Measurements from ENCODE around the gene NR2E1.

NR2E1 gene

DNA sequence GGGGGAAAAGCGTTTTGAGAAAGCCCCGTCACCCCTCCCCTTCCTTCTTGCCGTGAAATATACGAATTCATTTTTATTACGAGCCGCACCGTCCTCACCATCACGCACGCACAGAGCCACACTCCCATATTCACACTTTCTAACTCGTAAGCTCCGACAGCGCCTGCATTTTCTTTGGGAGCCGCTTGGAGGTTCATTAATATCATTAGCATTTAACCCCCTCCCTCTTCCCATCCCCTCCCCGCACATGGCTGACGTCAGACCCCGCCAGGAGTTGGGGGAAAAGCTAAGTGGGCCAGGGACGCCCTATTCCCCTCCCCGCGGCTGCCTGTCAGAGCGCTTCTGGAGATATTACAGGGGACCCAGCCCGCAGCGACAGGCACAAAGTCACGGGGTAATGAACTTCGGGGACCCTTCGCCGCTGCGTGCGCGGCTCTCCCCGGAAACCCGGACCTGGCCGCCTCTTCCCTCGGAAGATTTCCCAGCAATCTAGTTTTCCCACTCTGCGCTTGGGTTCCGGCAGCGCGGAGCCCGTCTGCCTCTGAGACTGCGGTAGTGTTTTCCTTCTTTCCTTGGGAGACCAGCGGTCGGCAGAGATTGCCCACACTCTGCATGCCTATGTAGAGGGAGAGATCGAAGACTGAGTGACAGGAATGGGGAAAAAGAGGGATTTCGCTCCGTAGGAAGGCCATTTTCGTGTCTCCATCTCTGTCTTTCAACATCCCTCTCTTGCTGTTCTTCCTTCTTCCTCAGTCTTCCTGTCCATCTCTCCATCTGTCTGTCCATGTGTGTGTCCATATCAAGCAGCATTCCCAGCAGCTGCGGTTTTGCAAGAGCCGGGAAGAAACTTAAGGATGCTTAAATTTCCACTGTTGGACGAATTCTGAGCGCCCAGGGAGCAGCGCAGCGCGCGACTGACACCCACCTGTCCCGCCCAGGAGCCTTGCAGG, at the start of gene NR2E1:
TSS of gene NR2E1 (plus strand) at position 309 of the 950 bp plus-strand sequence. CDS start 744 bp downstream, outside the sequence.
- DNase-seq (ENCODE audit: low read depth, low spot score), result peak; percentile 44

DNA sequence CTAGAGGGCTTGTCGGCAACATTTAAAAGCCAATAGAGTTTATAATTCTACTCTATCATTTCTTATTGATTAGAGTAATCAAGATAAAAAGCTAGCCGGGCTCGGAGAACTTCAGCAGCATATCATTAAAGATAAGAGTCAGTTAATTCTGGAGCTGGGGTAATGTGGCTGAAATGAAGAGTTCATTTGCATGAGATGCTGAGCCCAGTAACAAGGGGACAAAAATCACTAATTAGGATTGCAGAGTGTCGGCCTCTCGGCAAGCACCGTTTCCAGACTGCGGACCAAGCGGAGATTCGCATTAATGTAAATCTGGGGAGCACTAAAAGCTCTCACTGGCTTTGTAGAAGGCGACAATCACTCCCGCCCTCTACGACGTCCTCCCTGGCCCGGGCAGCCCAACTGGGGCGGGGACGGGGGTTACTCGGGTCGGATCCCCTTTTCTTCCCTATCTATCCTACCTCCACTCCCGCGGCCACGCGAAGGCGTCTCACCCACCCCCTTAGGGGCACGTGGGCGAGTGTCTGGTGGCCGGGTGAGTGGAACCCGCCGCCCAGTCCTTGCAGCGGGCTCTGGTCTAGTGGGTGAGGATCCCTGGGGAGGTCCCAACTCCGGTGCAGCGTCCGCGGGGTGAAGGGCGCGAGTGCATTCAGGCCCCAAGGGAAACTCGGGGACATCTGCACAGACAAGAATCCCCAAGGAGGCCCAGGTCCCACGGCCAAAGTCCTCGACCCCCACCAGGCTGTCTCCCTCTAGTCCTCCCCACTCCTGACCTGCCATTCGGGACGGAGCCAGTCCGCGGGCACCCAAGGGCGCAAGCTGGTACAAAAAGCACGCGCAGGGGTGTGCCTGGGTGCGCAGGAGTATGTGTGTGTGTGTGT, 49.0 kb upstream of the NR2E1 start:
- DNase-seq (ENCODE audit: low read depth, low spot score), result peak; percentile 28

DNA sequence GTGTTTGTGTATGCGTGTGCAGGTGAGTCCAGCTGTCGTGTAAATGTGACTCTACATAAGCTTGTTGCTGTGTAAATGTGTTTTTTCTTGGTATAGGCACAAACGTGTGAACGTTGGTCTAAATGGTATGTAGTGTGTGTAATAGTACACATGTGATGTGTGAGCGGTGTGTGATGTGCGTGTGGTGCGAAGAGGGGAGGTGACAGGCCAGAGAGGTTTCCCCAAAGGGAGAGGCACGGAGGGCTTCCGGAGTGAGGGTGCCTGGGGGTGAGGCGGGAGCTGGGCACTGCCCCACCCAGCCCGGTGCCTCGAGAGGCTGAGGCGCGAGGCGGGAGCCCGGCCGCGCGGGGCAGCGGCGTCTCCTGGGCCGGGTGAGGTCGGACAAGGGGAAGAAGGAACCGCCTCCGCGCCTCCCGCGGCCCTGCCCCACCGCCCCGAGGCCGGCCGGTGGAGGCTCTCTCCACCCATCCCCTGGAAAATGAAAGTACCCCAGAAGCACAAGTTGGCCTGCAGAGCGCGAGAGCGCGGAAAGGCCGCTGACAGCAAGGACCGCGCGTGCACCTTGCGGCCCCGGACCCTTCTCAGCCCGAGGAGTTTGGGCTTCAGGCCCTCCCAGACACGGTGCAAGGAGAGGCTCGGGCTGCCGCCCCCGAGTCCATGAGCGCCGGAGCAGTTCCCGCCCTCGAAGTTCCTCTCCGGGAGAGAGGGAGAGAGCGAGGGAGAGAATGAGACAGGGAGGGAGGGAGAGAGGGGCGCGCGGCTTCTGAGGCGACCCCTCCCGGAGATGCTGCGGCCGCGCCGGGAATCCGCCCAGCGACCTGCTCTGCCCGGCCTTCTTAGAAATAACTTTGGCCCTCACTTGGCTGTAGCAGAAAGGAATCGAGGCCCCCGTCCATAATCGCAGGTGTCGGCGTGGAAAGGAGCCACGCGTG, 48.1 kb upstream of the NR2E1 start:
- peak; percentile 64 for DNase-seq (ENCODE audit: low read depth, low spot score)

DNA sequence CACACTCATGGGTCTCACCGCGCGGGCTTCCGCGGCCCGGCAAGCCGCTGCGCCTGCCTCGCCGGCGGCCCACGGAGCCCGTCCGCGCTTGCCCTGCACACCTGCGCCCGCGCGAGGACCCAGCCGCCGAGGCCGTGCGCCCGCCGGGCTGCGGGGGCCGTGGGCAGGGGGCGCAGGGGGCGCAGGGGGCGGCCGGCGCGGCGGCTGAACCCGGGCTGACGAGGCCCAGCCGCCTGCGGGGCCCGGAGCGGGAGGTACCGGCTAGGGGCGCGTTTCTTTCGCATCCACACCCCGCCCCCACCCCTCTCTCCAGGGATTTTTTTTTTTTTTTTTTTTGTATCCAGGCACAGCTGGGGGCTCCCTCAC, 47.5 kb upstream of the NR2E1 start:
- no peak for DNase-seq (ENCODE audit: low read depth, low spot score)

DNA sequence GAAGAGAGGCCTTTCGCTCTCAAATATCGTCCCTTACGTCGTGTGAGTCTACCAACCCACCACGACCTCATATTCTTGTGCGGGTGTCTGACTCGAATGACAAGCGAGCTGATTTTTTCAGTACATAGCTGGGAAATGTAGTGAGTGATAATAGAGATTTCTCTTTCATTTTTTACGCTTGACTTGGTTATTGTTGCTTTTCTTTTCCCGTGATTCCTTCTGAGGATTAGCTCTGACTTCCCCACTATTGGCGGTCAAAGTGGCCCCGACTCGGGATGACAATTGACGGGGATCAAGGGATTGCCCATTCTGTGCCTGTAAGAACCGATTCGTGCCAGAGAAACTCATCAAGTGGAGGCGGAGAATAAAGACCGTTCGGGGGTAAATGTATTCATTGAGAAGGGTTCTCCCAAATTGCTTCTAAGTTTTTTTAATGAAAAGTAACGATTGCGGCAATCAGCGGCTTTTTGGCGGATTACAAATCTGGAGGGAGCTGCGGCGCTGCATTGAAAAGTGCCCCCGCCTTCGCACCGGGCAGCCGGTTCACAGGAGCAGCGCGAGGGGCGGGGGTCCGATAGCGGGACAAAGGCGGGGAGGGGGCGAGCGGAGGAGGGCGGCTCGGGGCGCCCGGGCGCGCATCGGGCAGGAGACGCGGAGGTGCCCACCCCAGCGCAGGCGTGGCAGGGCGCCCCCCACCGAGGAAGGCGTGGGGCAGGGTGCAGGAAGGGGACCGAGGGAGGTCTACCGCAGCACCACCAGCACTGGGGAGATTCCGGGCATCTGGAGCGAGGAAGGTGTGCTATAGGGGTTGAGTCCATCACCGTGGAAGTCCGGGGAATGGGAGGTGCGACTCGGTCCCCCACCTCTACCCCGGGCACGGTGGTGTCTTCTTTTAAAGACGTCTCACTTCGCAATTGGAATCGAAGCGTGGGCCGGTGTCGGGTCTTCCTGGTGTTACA, 46.7 kb upstream of the NR2E1 start:
- peak; percentile 30 for DNase-seq (ENCODE audit: low read depth, low spot score)

DNA sequence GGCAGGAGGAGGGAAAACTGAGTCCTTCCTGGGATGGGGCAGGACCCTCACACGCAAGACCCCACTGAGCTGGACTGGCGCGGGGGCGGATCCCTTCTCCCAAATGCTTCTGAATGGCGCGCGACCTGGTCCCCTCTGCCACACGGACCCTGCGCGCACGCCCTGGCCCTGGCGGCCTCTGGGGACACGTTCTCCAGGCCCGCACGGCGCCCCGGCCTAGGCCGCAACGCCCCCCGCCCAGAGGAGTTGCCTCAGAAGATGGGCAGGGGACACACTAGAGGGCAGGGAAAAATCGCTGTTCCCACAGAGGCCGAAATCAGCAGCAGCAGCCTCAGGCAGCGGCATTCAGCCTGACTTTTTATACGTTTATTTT, 46.1 kb upstream of the NR2E1 start:
- DNase-seq (ENCODE audit: low read depth, low spot score), result peak; percentile 23

DNA sequence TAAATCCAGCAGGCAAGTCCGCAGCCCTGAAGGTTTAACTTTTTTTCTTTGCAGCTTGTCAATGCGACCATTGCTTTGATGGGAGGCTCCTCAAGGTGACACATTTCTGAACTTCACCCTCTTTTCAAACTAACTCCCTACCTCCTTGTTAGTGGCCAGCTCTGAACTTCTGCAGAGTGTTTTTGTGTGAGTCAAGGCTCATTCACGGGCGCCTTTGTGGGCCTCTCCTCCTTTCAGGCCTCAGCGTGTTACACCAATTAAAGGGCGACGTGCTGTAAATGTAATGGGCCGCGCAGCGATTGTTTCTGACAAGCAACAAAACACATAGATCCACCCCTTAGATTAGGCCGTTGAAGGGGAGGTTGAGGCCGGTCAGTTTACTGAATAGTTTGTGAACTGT, 45.5 kb upstream of the NR2E1 start:
- DNase-seq (ENCODE audit: low read depth, low spot score), result peak; percentile 56

DNA sequence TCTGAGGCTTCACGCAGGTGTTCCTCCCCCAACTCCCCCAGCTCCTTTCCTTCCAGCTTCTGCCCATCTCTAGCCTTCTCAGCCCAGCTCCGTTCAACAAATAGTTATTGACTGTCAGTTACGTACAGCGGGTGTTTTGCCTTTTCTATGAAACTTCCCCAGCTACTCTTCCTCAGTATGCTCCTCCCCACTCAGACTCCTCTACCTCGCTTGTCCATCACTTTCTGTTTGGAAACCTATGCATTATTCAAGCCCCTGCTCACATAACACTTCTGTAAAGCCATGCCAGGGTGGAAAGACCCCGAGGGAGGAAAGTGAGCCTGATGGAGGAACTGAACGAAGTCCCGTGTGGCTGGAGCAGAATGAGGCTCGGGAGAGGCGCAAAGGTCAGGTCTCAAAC, 44.2 kb upstream of the NR2E1 start:
- no peak for DNase-seq (ENCODE audit: low read depth, low spot score)

DNA sequence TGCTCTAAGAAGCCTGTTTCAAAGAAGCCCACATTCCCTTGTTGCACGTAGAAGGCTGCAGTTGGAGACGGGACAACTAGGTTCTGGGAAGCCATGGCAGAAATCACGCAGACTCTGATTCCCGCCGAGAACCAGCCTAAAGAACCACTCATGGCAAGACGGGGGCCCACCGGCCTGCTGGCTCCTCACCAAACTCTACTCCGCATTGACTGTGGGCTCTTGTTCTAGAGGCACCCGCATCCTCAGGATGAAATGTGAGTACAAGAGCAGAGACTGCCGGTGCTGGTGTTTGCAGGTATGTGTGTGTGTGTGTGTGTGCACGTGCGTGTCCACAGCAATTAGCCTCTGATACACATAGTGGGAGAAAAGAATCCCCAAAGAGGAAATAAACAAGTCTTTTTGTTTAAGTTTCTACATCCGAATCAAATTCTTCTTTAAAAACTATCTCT, 42.3 kb upstream of the NR2E1 start:
- peak; percentile 16 for DNase-seq (ENCODE audit: low read depth, low spot score)

DNA sequence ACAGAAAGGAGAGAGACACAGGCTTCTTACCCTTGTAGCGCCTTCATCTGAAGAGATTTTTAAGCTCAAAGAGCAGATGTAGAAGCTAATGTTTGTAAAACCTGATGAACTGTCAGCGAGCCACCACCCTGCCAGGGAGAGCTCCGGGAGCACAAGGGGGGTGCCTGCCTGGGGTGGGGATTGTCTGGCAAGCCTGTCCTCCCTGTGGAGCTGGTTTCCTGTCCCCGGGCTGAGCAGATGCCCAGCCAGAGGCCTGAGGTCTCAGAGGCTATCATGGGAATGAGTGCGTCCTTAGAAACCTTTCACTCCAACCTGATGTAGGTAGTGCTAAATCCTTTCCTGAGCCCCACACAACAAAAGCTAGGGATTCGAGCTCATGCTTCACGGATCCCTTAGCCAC, 41.9 kb upstream of the NR2E1 start:
- DNase-seq (ENCODE audit: low read depth, low spot score), result peak; percentile 68

DNA sequence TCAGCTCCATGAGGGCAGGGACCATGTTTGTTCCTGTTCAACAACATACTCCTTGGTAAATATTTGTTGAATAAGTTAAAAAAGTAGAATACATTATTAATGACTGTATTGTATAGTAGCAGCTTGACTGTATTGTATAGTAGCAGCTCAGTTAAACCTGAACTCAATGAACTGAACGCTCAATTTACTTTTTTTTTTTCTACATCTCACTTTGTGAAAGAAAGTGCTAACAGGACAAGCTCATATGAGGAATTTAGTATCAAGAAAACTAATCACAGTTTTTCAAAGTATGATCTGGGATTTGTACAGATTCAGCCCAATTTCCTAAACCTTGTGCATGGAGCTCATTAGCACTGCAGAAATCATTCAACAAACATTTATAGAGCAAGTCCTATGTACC, 38.8 kb upstream of the NR2E1 start:
- no peak for DNase-seq (ENCODE audit: low read depth, low spot score)

DNA sequence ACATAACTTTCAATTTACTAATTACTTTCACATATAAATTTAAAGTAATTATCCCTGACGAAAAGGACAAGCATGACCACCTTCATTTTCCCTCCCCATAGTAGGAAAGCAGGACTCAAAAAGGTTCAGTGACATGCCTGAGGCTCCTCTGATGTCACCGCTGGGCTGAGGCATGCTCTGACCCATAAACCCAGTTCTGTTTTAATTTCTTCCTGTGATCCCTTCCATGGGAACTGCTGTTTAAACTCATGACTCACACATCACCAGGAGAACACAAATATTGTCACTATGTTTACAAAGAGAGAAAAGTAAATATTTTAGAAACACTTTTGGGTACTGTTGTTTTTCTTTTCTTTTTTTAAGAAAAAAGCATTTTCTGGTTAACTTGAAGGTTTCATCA, 38.0 kb upstream of the NR2E1 start:
- no peak for DNase-seq (ENCODE audit: low read depth, low spot score)

DNA sequence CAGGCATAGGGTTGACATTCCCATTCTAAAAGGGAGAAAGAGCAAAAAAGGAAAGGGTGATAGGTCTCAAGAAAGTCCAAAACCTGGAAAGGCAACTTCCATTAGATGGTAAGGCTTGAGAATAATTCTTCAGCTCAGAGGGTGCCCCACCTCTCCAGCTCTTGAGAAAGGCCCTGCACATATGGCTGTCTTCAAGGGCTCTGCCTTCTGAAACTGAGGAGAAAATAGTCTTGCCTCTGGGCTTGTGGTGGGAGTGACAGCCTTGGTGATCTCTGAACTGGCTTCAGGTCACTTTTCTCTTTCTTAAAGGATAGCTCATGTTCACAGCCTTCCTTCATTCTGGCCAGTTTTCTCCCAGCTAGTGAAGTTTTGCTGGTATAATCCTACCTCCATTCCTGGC, 35.6 kb upstream of the NR2E1 start:
- no peak for DNase-seq (ENCODE audit: low read depth, low spot score)

DNA sequence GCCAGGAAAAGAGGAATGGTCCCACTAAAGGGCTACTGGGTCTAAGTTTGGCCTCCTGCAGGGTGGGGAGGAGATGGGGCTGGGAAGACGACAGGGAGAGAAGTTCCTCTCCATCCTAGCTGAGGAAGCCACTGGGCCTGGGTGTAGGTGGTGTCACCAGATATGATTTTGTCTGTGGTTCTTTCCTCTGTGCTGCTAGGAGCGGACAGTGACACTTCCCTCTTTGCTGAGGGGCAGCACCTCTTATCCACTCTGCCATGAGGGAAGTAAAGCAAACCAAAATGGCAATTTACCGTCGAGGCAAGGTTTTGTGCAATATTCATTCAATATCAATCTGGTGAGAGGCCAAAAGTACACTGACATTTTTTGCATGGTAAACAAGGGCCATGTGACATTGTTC, 33.0 kb upstream of the NR2E1 start:
- no peak for DNase-seq (ENCODE audit: low read depth, low spot score)

DNA sequence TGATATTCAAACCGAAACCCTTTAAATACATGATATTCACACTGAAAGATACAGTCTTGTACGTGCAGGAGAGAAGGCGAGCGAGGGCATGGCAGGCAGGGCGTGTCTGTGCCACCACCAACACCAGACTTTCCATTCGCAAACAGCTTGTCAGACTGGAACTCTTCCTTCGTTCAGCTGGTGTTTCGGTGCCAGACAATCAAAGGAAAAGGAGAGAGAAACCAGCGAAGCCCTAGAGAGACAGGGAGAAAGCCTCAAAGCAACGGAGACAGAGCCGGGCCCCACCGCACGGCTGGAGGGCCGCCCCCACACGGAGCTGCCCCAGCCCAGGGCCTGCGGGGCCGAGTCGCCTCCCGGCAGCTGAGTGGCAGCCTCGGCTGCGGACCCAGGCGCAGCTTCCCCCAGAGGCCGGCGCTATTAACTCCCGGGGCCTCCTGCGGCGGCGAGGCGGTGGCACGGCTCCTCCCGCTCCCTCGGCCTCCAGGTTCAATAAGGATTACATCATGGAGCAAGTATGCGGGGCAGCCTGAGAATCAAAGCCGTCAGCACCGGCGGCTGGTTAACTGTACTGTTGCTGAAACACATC, 32.1 kb upstream of the NR2E1 start:
- peak; percentile 98 for DNase-seq (ENCODE audit: low read depth, low spot score)

DNA sequence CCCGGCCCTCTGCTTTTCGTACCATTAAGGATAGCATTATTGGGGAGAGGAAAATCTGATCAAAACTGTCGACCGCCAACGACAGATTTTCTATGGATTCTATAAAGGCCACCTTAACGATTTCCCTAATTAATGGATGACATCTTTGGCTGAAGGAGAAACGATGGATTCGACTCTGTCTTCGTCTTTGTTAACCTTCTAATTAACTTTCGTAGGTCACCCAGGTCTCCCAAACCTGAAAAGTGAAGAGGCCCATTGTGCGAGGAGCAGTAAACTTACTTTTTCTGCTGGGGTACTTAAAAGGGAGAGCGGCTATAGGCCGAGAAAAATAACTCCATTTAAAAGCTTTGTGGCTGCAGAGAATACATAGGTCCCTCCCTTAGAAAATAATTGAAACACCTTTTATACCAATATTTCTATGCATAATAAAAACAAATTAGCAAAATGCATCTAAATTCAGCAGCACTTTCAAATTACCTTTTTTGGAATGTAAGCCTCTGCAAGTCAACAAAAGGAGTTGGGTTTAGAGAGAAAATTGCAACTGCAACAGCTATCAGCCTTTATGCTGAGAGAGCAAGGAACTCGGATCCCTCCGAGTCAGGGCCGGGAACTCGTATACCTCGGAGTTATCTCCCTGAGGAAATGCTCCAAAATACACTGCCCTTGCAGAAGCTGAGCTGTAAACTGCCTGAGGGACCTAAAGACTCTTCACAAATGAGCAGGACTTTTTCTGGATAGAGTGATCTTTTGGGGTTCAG, 31.4 kb upstream of the NR2E1 start:
- peak; percentile 48 for DNase-seq (ENCODE audit: low read depth, low spot score)

DNA sequence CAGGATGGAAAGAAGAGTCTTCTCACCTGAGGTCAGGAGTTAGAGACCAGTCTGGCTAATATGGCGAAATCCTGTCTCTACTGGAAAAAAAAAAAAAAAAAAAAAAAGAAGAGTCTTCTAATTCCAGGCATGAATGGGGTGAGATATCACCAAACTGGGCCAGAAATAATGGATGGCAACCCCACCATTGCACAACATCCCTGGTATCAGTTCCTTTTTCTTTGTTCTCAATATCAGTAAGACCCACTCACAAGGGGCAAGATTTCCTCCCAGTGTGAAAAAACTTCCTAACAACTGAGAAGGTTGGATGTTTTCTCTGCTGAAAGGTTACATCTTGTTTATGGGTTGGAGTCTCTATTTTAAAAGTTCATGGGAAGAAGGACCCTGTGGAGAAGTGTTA, 23.6 kb upstream of the NR2E1 start:
- DNase-seq (ENCODE audit: low read depth, low spot score), result no peak

DNA sequence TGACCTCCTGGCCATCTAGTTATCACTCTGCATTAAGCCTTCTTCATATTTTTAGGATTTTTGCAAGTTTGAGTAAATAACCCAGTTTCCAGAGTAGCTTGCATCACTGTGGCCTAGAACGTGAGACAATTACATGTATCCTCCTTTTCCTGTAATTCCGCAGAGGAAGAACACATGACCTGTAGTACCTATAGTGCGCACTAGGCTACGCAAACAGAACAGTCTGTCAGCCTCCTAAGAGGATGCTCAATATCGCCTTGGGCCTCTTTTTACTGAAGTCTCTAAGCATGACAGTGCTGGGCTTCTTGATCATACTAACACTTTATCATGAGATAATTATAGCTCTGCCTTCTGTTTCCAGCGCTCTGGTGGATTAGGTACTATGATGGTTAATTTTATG, 20.2 kb upstream of the NR2E1 start:
- DNase-seq (ENCODE audit: low read depth, low spot score), result no peak

DNA sequence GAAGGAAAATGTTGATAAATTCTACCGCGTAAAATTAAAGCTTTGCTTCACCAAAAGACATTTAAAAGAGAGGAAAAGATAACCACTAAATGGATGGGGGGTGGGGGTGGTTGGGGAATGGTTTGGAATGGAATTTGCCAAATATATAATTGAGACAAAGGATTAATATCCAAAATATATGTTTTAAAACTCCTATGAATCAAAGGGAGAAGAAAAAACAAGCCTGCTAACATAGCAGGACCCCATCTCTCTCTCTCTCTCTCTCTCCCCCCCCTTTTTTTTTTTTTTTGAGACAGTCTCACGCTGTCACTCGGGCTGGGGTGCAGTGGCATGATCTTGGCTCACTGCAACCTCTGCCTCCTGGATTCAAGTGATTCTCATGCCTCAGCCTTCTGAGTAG, 13.4 kb upstream of the NR2E1 start:
- DNase-seq (ENCODE audit: low read depth, low spot score), result no peak

Data from ELF-1 (cell line).